GM19240 (cell line): ENCODE results near the gene PEPD.

ENCODE experiments used
- DNase-seq: peaks from one replicate; pipeline ENCODE4 v3.0.0; 2011; ENCODE audit warnings: low spot score; ENCODE audit not compliant: insufficient read length

Gene PEPD

GRCh38 chr19:33440241-33440640 is 81.3 kb downstream of the PEPD start:
- no peak for DNase-seq

GRCh38 chr19:33438987-33439781 is 82.4 kb downstream of the PEPD start:
- no peak for DNase-seq

- no peak for DNase-seq
Observed at GRCh38 chr19:33437821-33438671, 83.5 kb downstream of the PEPD start.

GRCh38 chr19:33437393-33437820 is 84.2 kb downstream of the PEPD start:
- DNase-seq = no peak

GRCh38 chr19:33436360-33437345 is 84.9 kb downstream of the PEPD start:
- DNase-seq = no peak

GRCh38 chr19:33435706-33436359 is 85.8 kb downstream of the PEPD start:
- no peak for DNase-seq

GRCh38 chr19:33434886-33435705 is 86.5 kb downstream of the PEPD start:
- DNase-seq = no peak

- no peak for DNase-seq
Observed at GRCh38 chr19:33434069-33434885, 87.3 kb downstream of the PEPD start.

GRCh38 chr19:33432446-33433170 is 89.0 kb downstream of the PEPD start:
- DNase-seq = no peak

GRCh38 chr19:33432015-33432414 is 89.6 kb downstream of the PEPD start:
- no peak for DNase-seq

- peak; percentile 77 for DNase-seq
Observed at GRCh38 chr19:33430674-33431277, 90.8 kb downstream of the PEPD start.

- DNase-seq = no peak
Observed at GRCh38 chr19:33429891-33430673, 91.5 kb downstream of the PEPD start.

- DNase-seq = no peak
Observed at GRCh38 chr19:33428627-33429125, 92.9 kb downstream of the PEPD start.

- DNase-seq = no peak
Observed at GRCh38 chr19:33427801-33428626, 93.6 kb downstream of the PEPD start.

GRCh38 chr19:33426621-33427361 is 94.8 kb downstream of the PEPD start:
- no peak for DNase-seq
